Keratinocyte (primary cell): ENCODE data around the gene XIRP2.

ENCODE experiments used
- EZH2 ChIP-seq: IDR thresholded peaks from one replicate; pipeline ENCODE4 v1.6.1; 2012; ENCODE audit warnings: inconsistent platforms, mild to moderate bottlenecking, low read length, moderate library complexity
- TF ChIP-seq, protein P1 (sequence below), 3 experiments: IDR thresholded peaks in 1 of 3; conservative IDR thresholded peaks in 1 of 3; optimal IDR thresholded peaks in 1 of 3; 2 replicates in 2 of 3; 3 replicates in 1 of 3; pipeline versions ENCODE3 to v1.5.1; 2011; ENCODE audit warnings: low read length in 3 of 3, mild to moderate bottlenecking in 3 of 3, moderate library complexity in 2 of 3, control low read depth in 1 of 3, inconsistent platforms in 1 of 3; ENCODE audit not compliant: insufficient read depth in 2 of 3; ENCODE audit errors: extremely low read depth in 1 of 3

DNA sequence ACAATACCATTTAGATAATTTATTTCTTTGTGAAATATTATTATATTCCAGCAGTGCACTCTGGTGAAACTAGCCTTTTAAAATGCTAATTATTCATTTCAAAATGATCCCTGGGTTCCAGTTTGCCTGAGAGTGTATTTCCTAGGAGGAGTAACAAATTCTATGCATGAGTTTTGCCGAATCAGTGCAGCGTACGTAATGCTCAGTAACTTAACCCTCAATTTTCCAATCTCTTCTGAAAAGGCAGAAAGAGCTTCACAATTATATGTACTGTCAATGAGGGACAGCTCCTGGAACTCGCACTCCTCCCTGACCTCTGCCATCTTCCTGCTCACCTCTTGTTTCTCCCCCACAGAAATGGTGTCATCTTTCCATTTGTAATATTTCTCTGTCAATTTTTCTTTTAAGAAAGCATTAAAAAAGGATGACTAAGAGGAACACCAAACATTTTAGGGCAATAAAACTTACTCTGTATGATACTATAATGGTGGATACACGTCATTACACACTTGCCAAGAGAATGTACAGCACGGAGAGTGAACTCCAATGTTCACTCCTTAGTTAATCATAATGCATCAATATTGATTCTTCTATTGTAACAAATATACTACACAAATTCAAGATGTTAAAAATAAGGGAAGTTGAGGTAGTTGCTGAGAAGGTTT, 25.7 kb upstream of the XIRP2 start:
- TF ChIP-seq, protein P1, sequence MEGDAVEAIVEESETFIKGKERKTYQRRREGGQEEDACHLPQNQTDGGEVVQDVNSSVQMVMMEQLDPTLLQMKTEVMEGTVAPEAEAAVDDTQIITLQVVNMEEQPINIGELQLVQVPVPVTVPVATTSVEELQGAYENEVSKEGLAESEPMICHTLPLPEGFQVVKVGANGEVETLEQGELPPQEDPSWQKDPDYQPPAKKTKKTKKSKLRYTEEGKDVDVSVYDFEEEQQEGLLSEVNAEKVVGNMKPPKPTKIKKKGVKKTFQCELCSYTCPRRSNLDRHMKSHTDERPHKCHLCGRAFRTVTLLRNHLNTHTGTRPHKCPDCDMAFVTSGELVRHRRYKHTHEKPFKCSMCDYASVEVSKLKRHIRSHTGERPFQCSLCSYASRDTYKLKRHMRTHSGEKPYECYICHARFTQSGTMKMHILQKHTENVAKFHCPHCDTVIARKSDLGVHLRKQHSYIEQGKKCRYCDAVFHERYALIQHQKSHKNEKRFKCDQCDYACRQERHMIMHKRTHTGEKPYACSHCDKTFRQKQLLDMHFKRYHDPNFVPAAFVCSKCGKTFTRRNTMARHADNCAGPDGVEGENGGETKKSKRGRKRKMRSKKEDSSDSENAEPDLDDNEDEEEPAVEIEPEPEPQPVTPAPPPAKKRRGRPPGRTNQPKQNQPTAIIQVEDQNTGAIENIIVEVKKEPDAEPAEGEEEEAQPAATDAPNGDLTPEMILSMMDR (optimal IDR thresholded peaks at IDR 0.05 in 1 of 3, IDR thresholded peaks at IDR 0.05 in 1 of 3, conservative IDR thresholded peaks at IDR 0.05 in 1 of 3; ENCODE audit: extremely low read depth in 1 of 3, insufficient read depth in 2 of 3, low read length in 3 of 3), result no peak
- TF ChIP-seq EZH2, result no peak
